Epithelial cell of alveolus of lung (primary cell): ENCODE measurements around the gene GOLGA6L7. TPM values are rescaled to one million over a fixed set of nuclear protein-coding genes. Genes with fewer than 3 reads are reported as not detected.

Experiments used
- total RNA-seq: library from RNA; depleted of rRNA; stranded (reverse); fragments of >200 nt; gene quantifications from 2 replicates; pipeline ENCODE4 v1.2.1, GENCODE V29; 2015

Gene GOLGA6L7, protein sequence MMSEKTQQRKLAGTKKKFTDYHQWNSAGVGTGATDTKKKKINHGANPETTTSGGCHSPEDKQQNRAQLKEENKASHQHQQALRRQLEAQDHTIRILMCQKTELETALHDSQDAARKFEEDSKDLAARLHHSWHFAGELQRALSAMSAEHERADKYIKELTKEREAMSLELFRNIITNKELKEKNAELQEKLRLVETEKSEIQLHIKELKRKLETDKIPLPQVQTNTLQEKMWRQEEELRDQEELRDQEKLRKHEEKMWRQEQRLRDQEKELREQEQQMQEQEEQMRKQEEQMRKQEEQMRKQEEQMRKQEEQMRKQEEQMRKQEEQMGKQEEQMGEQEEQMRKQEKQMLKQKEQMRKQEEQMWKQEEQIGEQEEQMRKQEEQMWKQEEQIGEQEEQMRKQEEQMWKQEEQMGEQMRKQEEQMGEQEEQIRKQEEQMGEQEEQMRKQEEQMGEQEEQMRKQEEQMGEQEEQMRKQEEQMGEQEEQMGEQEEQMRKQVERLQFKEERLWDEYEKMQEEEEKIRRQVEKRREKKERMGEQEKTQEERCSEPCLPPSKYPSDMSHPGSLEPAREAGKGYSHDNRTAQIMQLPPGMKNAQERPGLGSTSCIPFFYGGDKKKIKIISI
- total RNA-seq, result not detected in 2 replicates

DNA sequence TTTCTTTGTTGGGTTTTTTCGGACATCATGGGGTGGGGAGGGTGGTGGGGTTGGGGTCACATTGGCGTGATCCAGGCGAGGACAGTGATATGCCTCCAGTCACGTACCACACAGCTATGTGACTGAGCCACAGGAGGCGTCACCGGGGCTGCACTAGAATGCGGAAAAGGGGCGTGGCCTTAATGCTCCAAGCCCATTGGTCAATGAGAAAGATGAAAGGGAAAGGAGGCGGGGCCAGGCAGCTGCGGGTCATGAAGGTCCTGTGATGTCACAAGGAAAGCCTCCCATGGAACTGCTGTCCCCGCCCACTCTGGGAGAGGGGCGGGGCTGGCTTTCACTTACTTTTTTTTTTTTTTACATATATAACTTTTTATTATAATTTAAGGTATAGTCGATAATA is at the start of gene GOLGA6L7:
Gene GOLGA6L7, minus strand, starts transcription at position 124 of the 400 bp plus-strand sequence. Its CDS starts 95 bp downstream, at position 29.

DNA sequence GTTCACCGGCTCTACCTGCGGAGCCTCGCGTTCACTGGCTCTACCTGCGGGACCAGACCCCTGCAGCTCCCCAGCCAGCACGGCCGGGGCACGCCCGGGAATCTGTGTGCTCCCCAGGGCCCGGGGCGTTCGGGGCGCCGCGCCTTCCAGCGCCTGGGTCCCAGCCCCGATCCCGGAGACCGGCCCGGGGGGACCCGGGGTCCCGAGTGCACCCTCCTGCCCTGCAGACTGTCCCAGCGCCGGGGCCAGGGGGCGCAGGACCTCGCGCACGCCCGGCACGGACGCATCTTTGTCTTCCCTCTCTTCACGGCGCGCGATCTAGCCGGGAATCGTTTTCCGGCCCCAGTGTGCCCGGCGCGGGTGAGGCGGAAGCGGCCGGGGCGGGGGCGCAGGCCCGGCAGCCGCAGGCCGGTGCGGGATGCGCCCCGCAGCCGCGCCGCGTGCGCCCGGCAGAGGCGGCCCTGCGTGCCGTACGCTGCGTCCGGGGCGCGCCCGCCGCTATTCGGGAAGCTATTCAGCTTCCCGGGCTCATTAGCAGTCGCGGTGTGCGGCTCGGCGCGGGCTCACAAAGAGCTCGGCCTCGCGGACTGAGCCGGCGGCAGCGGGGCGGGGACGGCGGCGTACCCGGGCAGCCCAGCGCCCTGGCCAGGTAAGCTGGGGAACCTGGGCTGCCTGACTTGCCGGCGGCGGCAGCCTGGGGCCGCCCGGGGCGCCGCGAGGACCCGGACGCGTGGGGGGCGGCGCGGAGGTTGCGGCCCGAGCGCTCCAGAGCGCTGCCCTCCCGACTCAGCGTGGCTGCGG is 37.4 kb upstream of the GOLGA6L7 start, which contains the start of gene APBA2:
Gene APBA2, plus strand, starts transcription at position 345 of the 801 bp plus-strand sequence. CDS start 167,911 bp downstream, outside the sequence.

Other genes with a start within 250 kb of the GOLGA6L7 start
- 0.26 TPM in 1 of 2 replicates, not detected in the other for gene GOLGA8M, start 136.2 kb downstream of the GOLGA6L7 start, total RNA-seq
- 31.2 TPM in 2 replicates for gene APBA2, start 37.3 kb upstream of the GOLGA6L7 start, total RNA-seq